T-helper 1 cell treated with Interleukin-12 subunit alpha and Interleukin-12 subunit beta and Interleukin-4 antibody, amounts not matched to agents 30 μg/mL and 1 μg/mL, for 36 hours (primary cell): Measurements from ENCODE around the gene LRRC45.
"Not testable (repeated sequence)": the region's sequence is repeated elsewhere in the genome, so short reads cannot be mapped to it uniquely, and the experiment has no call there.

Source experiments
- H3K27ac Mint-ChIP-seq: one replicate; pipeline ENCODE4 v1.8.0; 2021; ENCODE audit warnings: mild to moderate bottlenecking, mixed read lengths
- H3K27me3 Mint-ChIP-seq: one replicate; pipeline ENCODE4 v1.8.0; 2021; ENCODE audit warnings: low read depth, mixed read lengths
- H3K36me3 Mint-ChIP-seq: one replicate; pipeline ENCODE4 v1.8.0; 2021; ENCODE audit warnings: low read depth, mixed read lengths
- H3K4me1 Mint-ChIP-seq: one replicate; pipeline ENCODE4 v1.8.0; 2021; ENCODE audit warnings: low read depth, mixed read lengths
- H3K4me3 Mint-ChIP-seq: one replicate; pipeline ENCODE4 v1.8.0; 2021; ENCODE audit warnings: mild to moderate bottlenecking, moderate library complexity, mixed read lengths
- H3K9me3 Mint-ChIP-seq: one replicate; pipeline ENCODE4 v1.8.0; 2021; ENCODE audit warnings: mixed read lengths

The LRRC45 gene

GRCh38 chr17:82038796-82039409, 15.8 kb downstream of the LRRC45 start:
- H3K36me3 Mint-ChIP-seq, H3K27ac Mint-ChIP-seq, H3K9me3 Mint-ChIP-seq, H3K27me3 Mint-ChIP-seq, H3K4me3 Mint-ChIP-seq: not testable (repeated sequence)
- peaks cover 14% of the 10 kb centered on the region for H3K4me1 Mint-ChIP-seq

GRCh38 chr17:82039695-82040299, 16.7 kb downstream of the LRRC45 start:
- H3K4me3 Mint-ChIP-seq = no peak overlapping the region
- no peaks in the 10 kb centered on the region for H3K9me3 Mint-ChIP-seq
- H3K36me3 Mint-ChIP-seq = peaks cover 7% of the 10 kb centered on the region
- no peak overlapping the region for H3K27ac Mint-ChIP-seq
- H3K4me1 Mint-ChIP-seq = peaks cover 14% of the 10 kb centered on the region
- H3K27me3 Mint-ChIP-seq = peaks cover 4% of the 10 kb centered on the region

- Mint-ChIP-seq H3K4me1 (peaks cover 11% of the 10 kb centered on the region), H3K27ac (no peak overlapping the region), H3K27me3 (peaks cover 4% of the 10 kb centered on the region), H3K36me3 (no peaks in the 10 kb centered on the region), H3K9me3 (no peaks in the 10 kb centered on the region), H3K4me3 (no peak overlapping the region)
Measured at GRCh38 chr17:82041144-82041814, 18.2 kb downstream of the LRRC45 start.

- no peak overlapping the region for H3K4me3 Mint-ChIP-seq
- H3K27ac Mint-ChIP-seq = no peak overlapping the region
- peaks cover 4% of the 10 kb centered on the region for H3K27me3 Mint-ChIP-seq
- H3K4me1 Mint-ChIP-seq = peaks cover 13% of the 10 kb centered on the region
- no peaks in the 10 kb centered on the region for H3K9me3 Mint-ChIP-seq
- peaks cover 3% of the 10 kb centered on the region for H3K36me3 Mint-ChIP-seq
Measured at GRCh38 chr17:82042649-82043048, 19.5 kb downstream of the LRRC45 start.

GRCh38 chr17:82043507-82043906, 20.4 kb downstream of the LRRC45 start:
- Mint-ChIP-seq H3K36me3 (peaks cover 5% of the 10 kb centered on the region), H3K27ac (no peak overlapping the region), H3K9me3 (no peaks in the 10 kb centered on the region), H3K4me1 (peaks cover 10% of the 10 kb centered on the region), H3K4me3 (no peak overlapping the region), H3K27me3 (no peaks in the 10 kb centered on the region)

GRCh38 chr17:82045936-82046484, 22.9 kb downstream of the LRRC45 start:
- Mint-ChIP-seq H3K36me3 (peaks cover 5% of the 10 kb centered on the region), H3K4me3 (no peak overlapping the region), H3K27me3 (no peaks in the 10 kb centered on the region), H3K4me1 (peaks cover 9% of the 10 kb centered on the region), H3K27ac (no peak overlapping the region), H3K9me3 (no peaks in the 10 kb centered on the region)

GRCh38 chr17:82046903-82047302, 23.8 kb downstream of the LRRC45 start:
- Mint-ChIP-seq H3K27ac (no peak overlapping the region), H3K4me1 (peaks cover 9% of the 10 kb centered on the region), H3K4me3 (no peak overlapping the region), H3K27me3 (no peaks in the 10 kb centered on the region), H3K36me3 (peaks cover 5% of the 10 kb centered on the region), H3K9me3 (no peaks in the 10 kb centered on the region)

- Mint-ChIP-seq H3K27me3 (no peaks in the 10 kb centered on the region), H3K9me3 (no peaks in the 10 kb centered on the region), H3K4me3 (peak overlapping the region; percentile 40), H3K27ac (no peak overlapping the region), H3K4me1 (peaks cover 9% of the 10 kb centered on the region), H3K36me3 (peaks cover 5% of the 10 kb centered on the region)
Measured at GRCh38 chr17:82047379-82047778, 24.3 kb downstream of the LRRC45 start.

- no peaks in the 10 kb centered on the region for H3K9me3 Mint-ChIP-seq
- no peak overlapping the region for H3K27ac Mint-ChIP-seq
- H3K4me3 Mint-ChIP-seq = peak overlapping the region; percentile 40
- H3K27me3 Mint-ChIP-seq = no peaks in the 10 kb centered on the region
- H3K4me1 Mint-ChIP-seq = peaks cover 9% of the 10 kb centered on the region
- peaks cover 5% of the 10 kb centered on the region for H3K36me3 Mint-ChIP-seq
Measured at GRCh38 chr17:82047914-82048570, 24.9 kb downstream of the LRRC45 start.

- no peak overlapping the region for H3K27ac Mint-ChIP-seq
- H3K9me3 Mint-ChIP-seq = no peaks in the 10 kb centered on the region
- H3K36me3 Mint-ChIP-seq = peaks cover 5% of the 10 kb centered on the region
- H3K4me1 Mint-ChIP-seq = peaks cover 11% of the 10 kb centered on the region
- no peak overlapping the region for H3K4me3 Mint-ChIP-seq
- H3K27me3 Mint-ChIP-seq = no peaks in the 10 kb centered on the region
Measured at GRCh38 chr17:82048571-82048971, 25.5 kb downstream of the LRRC45 start.

- no peak overlapping the region for H3K27ac Mint-ChIP-seq
- no peaks in the 10 kb centered on the region for H3K9me3 Mint-ChIP-seq
- H3K4me1 Mint-ChIP-seq = peaks cover 11% of the 10 kb centered on the region
- H3K36me3 Mint-ChIP-seq = peaks cover 5% of the 10 kb centered on the region
- no peak overlapping the region for H3K4me3 Mint-ChIP-seq
- H3K27me3 Mint-ChIP-seq = no peaks in the 10 kb centered on the region
Measured at GRCh38 chr17:82049106-82049505, 26.0 kb downstream of the LRRC45 start.

- peaks cover 5% of the 10 kb centered on the region for H3K36me3 Mint-ChIP-seq
- H3K9me3 Mint-ChIP-seq = no peaks in the 10 kb centered on the region
- no peak overlapping the region for H3K4me3 Mint-ChIP-seq
- H3K27ac Mint-ChIP-seq = peak overlapping the region; percentile 31
- H3K27me3 Mint-ChIP-seq = no peaks in the 10 kb centered on the region
- peaks cover 11% of the 10 kb centered on the region for H3K4me1 Mint-ChIP-seq
Measured at GRCh38 chr17:82049521-82049971, 26.4 kb downstream of the LRRC45 start.

- H3K27me3 Mint-ChIP-seq = no peaks in the 10 kb centered on the region
- no peaks in the 10 kb centered on the region for H3K9me3 Mint-ChIP-seq
- H3K4me1 Mint-ChIP-seq = peaks cover 11% of the 10 kb centered on the region
- peaks cover 5% of the 10 kb centered on the region for H3K36me3 Mint-ChIP-seq
- H3K4me3 Mint-ChIP-seq = peak overlapping the region; percentile 88
- H3K27ac Mint-ChIP-seq = no peak overlapping the region
Measured at GRCh38 chr17:82050152-82050760, 27.2 kb downstream of the LRRC45 start.
